Erythroblast (primary cell): ENCODE data around the gene PPARG.

Experiments used
- GATA1 ChIP-seq: IDR thresholded peaks from 2 replicates; pipeline ENCODE4 v1.6.1; 2011; ENCODE audit warnings: low read depth, mild to moderate bottlenecking, control low read depth, low read length, moderate library complexity
- POLR2A ChIP-seq: IDR thresholded peaks from 2 replicates; pipeline ENCODE4 v1.6.1; 2011; ENCODE audit warnings: mild to moderate bottlenecking, low read length

DNA sequence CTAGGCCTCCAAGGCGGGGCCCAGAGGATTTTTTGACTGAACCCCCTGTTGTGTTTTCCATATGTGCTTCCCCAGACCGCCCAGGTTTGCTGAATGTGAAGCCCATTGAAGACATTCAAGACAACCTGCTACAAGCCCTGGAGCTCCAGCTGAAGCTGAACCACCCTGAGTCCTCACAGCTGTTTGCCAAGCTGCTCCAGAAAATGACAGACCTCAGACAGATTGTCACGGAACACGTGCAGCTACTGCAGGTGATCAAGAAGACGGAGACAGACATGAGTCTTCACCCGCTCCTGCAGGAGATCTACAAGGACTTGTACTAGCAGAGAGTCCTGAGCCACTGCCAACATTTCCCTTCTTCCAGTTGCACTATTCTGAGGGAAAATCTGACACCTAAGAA lies 145.0 kb downstream of the PPARG start:
- no peak for TF ChIP-seq POLR2A
- no peak for TF ChIP-seq GATA1
